Measurements from ENCODE around the gene COL18A1.

COL18A1 gene

DNA sequence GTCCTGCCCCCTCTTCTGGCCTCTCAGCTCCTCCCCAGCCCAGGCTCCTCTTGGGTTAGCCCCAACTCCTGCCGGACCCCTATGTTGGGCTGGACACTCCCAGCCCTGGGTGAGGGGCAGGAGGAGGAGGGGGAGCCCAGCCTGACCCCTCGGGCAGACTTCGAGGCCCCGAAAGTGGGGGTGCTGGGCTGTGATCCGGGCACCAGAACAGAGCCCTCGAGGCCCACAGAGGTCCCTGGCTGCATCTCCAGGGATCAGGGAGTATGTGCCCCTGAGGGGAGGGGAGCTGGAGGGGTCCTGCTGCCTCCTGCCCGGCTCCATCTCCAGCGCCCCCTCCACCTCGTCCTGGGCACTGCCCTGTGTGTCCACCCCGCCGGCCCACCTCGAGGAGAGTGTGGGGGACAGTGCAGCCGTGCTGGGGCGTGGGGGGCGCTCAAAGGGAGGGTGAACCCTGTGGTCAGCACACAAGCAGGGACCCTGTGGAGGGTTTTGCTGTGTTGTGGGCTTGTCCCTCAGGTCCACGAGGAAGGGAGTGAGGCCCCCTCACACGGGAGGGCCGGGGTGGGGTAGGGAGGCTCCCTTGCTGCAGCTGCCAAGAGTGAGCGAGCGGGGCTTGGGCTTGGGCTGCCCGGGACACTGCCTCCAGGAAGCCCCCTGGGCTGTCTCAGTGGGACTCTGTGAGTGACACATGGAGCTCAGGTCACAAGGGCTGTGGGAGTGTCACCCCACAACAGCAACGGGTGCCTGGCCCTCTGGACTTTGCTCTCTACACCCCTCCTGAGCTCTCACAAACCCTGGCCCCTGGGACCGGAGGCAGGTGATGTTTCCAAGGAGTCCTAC, 54.4 kb downstream of the COL18A1 start:
- TF ChIP-seq, protein P1, sequence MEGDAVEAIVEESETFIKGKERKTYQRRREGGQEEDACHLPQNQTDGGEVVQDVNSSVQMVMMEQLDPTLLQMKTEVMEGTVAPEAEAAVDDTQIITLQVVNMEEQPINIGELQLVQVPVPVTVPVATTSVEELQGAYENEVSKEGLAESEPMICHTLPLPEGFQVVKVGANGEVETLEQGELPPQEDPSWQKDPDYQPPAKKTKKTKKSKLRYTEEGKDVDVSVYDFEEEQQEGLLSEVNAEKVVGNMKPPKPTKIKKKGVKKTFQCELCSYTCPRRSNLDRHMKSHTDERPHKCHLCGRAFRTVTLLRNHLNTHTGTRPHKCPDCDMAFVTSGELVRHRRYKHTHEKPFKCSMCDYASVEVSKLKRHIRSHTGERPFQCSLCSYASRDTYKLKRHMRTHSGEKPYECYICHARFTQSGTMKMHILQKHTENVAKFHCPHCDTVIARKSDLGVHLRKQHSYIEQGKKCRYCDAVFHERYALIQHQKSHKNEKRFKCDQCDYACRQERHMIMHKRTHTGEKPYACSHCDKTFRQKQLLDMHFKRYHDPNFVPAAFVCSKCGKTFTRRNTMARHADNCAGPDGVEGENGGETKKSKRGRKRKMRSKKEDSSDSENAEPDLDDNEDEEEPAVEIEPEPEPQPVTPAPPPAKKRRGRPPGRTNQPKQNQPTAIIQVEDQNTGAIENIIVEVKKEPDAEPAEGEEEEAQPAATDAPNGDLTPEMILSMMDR (IDR thresholded peaks at IDR 0.05; ENCODE audit: borderline replicate concordance, extremely low read depth, low read length, poor library complexity, severe bottlenecking) = no peak
- TF ChIP-seq EZH2 (IDR thresholded peaks at IDR 0.05; ENCODE audit: borderline replicate concordance, low read depth, low read length, severe bottlenecking) = no peak
- Histone ChIP-seq H3K79me2 (ENCODE audit: insufficient read depth, low read length) (no peaks in the 10 kb centered on the region), H4K20me1 (ENCODE audit: insufficient read depth, low read length) (no peaks in the 10 kb centered on the region; the same call in 1 of the 2 replicates), H3K4me3 (ENCODE audit: low read depth in 1 of 2, low read length in 2 of 2) (no peak overlapping the region), H3K36me3 (ENCODE audit: insufficient read depth, low read length) (no peaks in the 10 kb centered on the region), H3K4me1 (ENCODE audit: insufficient read depth, low read length) (no peaks in the 10 kb centered on the region), H3K9ac (ENCODE audit: low read depth, low read length) (no peak overlapping the region), H3K4me2 (ENCODE audit: insufficient read depth, low read length) (no peak overlapping the region), H3K27me3 (ENCODE audit: insufficient read depth, low read length, poor library complexity) (peaks cover 3% of the 10 kb centered on the region), H2AFZ (ENCODE audit: low read depth, low read length) (no peak overlapping the region), H3K9me3 (ENCODE audit: insufficient read depth, low read length, severe bottlenecking) (no peaks in the 10 kb centered on the region), H3K27ac (ENCODE audit: low read length) (no peak overlapping the region)
- ATAC-seq (ENCODE audit: insufficient read depth, low read depth) (no peak), DNase-seq (no peak)

DNA sequence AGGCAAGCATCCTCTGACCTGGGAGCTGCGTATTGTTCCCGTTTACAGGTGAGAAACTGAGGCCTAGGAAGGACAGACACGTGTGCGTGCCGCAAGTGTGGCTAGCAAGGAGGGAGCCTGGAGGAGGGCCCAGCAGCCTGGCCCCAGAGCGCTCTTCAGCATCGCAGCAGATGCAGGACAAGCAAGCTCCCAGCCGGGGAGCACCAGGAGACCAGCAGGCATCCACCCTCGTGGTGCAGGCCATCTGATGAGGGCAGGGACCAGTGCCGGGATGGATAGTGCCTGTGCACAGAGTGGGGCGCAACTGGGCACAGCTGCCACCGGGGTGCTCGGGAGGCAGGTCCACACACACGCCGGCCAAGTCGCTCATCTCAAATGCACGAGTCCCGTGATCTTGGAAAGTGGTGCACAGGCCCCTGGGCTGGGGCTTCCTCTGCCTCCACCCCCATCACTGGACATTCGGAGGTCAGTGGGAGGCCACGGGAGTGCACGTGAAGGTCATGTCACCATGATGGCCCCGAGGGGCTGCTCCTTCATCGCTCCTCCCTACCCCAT, 55.1 kb downstream of the COL18A1 start:
- Histone ChIP-seq H3K79me2 (ENCODE audit: insufficient read depth, low read length) (no peaks in the 10 kb centered on the region), H3K27me3 (ENCODE audit: insufficient read depth, low read length, poor library complexity) (peaks cover 3% of the 10 kb centered on the region), H4K20me1 (ENCODE audit: insufficient read depth, low read length) (peaks cover 2% of the 10 kb centered on the region; the same call in 1 of the 2 replicates), H3K4me1 (ENCODE audit: insufficient read depth, low read length) (no peaks in the 10 kb centered on the region), H3K36me3 (ENCODE audit: insufficient read depth, low read length) (no peaks in the 10 kb centered on the region), H3K4me2 (ENCODE audit: insufficient read depth, low read length) (no peak overlapping the region), H3K9ac (ENCODE audit: low read depth, low read length) (no peak overlapping the region), H3K4me3 (ENCODE audit: low read depth in 1 of 2, low read length in 2 of 2) (no peak overlapping the region), H3K27ac (ENCODE audit: low read length) (no peak overlapping the region), H2AFZ (ENCODE audit: low read depth, low read length) (no peak overlapping the region), H3K9me3 (ENCODE audit: insufficient read depth, low read length, severe bottlenecking) (no peaks in the 10 kb centered on the region)
- no peak for TF ChIP-seq EZH2 (IDR thresholded peaks at IDR 0.05; ENCODE audit: borderline replicate concordance, low read depth, low read length, severe bottlenecking)
- TF ChIP-seq, protein P1 (IDR thresholded peaks at IDR 0.05; ENCODE audit: borderline replicate concordance, extremely low read depth, low read length, poor library complexity, severe bottlenecking) = no peak
- ATAC-seq (ENCODE audit: insufficient read depth, low read depth) (no peak), DNase-seq (no peak)

- Histone ChIP-seq H4K20me1 (ENCODE audit: insufficient read depth, low read length) (peaks cover 2% of the 10 kb centered on the region; the same call in 1 of the 2 replicates), H3K9me3 (ENCODE audit: insufficient read depth, low read length, severe bottlenecking) (no peaks in the 10 kb centered on the region), H3K9ac (ENCODE audit: low read depth, low read length) (no peak overlapping the region), H3K4me3 (ENCODE audit: low read depth in 1 of 2, low read length in 2 of 2) (no peak overlapping the region), H3K4me2 (ENCODE audit: insufficient read depth, low read length) (no peak overlapping the region), H3K79me2 (ENCODE audit: insufficient read depth, low read length) (no peaks in the 10 kb centered on the region), H3K27ac (ENCODE audit: low read length) (no peak overlapping the region), H2AFZ (ENCODE audit: low read depth, low read length) (no peak overlapping the region), H3K36me3 (ENCODE audit: insufficient read depth, low read length) (no peaks in the 10 kb centered on the region), H3K4me1 (ENCODE audit: insufficient read depth, low read length) (no peaks in the 10 kb centered on the region), H3K27me3 (ENCODE audit: insufficient read depth, low read length, poor library complexity) (peaks cover 3% of the 10 kb centered on the region)
- TF ChIP-seq EZH2 (IDR thresholded peaks at IDR 0.05; ENCODE audit: borderline replicate concordance, low read depth, low read length, severe bottlenecking) = no peak
- TF ChIP-seq, protein P1 (IDR thresholded peaks at IDR 0.05; ENCODE audit: borderline replicate concordance, extremely low read depth, low read length, poor library complexity, severe bottlenecking) = no peak
- DNase-seq (no peak), ATAC-seq (ENCODE audit: insufficient read depth, low read depth) (no peak)
Observed at GRCh38 chr21:45460611-45461368, 55.8 kb downstream of the COL18A1 start.
